ENCODE results near the gene SH3PXD2A. TPM values are rescaled to one million over a fixed set of nuclear protein-coding genes. Genes with fewer than 3 reads are reported as not detected.

The SH3PXD2A gene
- total and polyA plus RNA-seq, 9 of the 15 experiments (the other 6 are each of a cell fraction or from before 2014, with no cell fraction given) = 0.41 to 9.3 (median 2.5) TPM

DNA sequence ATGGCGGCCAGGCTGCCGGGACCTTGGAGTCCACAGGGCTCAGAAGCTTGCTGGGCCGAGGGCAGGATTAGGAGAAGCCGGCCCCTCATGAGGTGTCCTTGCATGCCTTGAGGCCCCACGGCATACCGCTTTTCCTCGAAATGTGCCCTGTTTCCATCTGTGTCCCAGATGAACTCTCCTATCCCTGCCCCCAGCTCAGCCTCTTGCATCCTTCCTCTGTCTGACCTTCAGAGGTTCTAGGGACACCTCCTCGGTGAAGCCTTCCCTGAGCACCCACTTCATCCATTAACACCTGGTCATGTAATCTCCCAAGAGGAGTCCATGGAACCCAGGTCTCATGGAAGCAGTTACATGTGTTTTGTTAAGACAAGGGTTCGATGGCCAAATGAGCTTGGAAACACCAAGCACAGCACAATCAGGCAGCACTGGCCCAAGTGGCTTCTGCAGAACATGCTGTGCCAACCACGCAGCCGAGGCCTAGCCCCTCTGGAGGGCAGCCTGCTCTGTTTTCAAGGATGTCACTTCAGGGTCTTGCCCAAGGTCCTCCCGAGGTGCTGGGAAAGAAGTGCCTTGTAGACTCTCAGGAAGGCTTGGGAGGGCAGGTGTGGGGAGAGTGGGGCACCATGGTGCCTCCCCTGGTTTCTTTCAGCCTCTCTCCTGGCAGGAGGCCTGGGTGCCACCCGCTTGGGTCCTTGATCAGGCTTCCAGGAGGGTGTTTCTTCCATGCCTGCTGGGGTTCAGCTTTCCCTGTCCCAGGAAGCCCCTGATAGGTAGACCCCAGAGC, 237.6 kb downstream of the SH3PXD2A start:
- DNase-seq (ENCODE audit: extremely low read depth in 1 of 4, low spot score in 3 of 4) = no peak
- H3K4me2 ChIP-seq (ENCODE audit: insufficient read depth, low read length) = 0 out of 2 replicates have a peak overlapping the region, but pooled peaks have one; percentile 55
- in situ Hi-C loops (cut with MboI) = no loop called here
- peaks cover 5% of the 10 kb centered on the region; the same call in 2 of the 3 replicates for H3K79me2 ChIP-seq (ENCODE audit: control insufficient read depth, insufficient read depth, low read length)
- H2AFZ ChIP-seq (ENCODE audit: low read depth, low read length) = no peak overlapping the region
- H3K36me3 ChIP-seq (ENCODE audit: control insufficient read depth, insufficient read depth, low read length) = peaks cover 42% of the 10 kb centered on the region; the same call in 2 of the 3 replicates
- peak overlapping the region; percentile 70; the same call in 1 of the 3 replicates for H3K27ac ChIP-seq (ENCODE audit: extremely low read depth, low read depth, low read length)
- 80% methylated on average over 9 of the region's 13 CpGs for WGBS (ENCODE audit: insufficient coverage, low coverage, missing lambda C conversion rate)
- no peak for TF ChIP-seq ZNF512 (tag; IDR thresholded peaks at IDR 0.05)
- TF ChIP-seq ZFP36 (IDR thresholded peaks at IDR 0.05; ENCODE audit: low read depth, low read length, partially characterized antibody) = peak; percentile 67
- no peak for TF ChIP-seq DIDO1 (tag; IDR thresholded peaks at IDR 0.05; ENCODE audit: low read depth)
- BruUV-seq (replicated peaks) = no TSS peak
- H3K9me3 ChIP-seq (replicated peaks; ENCODE audit: control insufficient read depth, insufficient read depth, low read depth, low read length) = no peaks in the 10 kb centered on the region
- no peak for FAIRE-seq
- H3K27me3 ChIP-seq (ENCODE audit: control insufficient read depth in 2 of 2, insufficient read depth in 2 of 2, low read length in 2 of 2) = no peaks in the 10 kb centered on the region
- peaks cover 67 to 82% of the 10 kb centered on the region in 2 experiments for H3K4me1 ChIP-seq (replicated peaks in 1 of 2; ENCODE audit: control insufficient read depth in 2 of 2, insufficient read depth in 2 of 2, low read length in 2 of 2)
- ATAC-seq = no peak
- H4K20me1 ChIP-seq (replicated peaks; ENCODE audit: control insufficient read depth, insufficient read depth, low read length) = no peaks in the 10 kb centered on the region
- CTCF ChIA-PET (ENCODE audit: low intra/inter-chr PET ratio) = interaction anchor here (0.6 kb wide), 1 partner anchor 9 kb away, joined by 5 read pairs; no protein-coding TSS in a partner anchor
- intact Hi-C loops (cut with micrococcal nuclease) = loop anchor here (5.0 kb wide), 1 partner anchor 50 kb away; no protein-coding TSS in a partner anchor
- no peak overlapping the region for H3K4me3 ChIP-seq
- H3K9ac ChIP-seq (ENCODE audit: insufficient read depth in 1 of 2, low read depth in 2 of 2, low read length in 2 of 2) = peak overlapping the region; percentile 34 to 78; a peak in 2 of 4 replicates
- H3K9me1 ChIP-seq (ENCODE audit: control insufficient read depth, insufficient read depth, low read length) = peaks cover 4% of the 10 kb centered on the region
- POLR2A ChIA-PET = interaction anchor here (0.7 to 1.0 kb wide), 2 partner anchors 12 to 37 kb away, joined by 3 read pairs; no protein-coding TSS in a partner anchor

Measured in K562 (cell line).